Measurements from ENCODE around the gene CXCL9.

CXCL9 gene

DNA sequence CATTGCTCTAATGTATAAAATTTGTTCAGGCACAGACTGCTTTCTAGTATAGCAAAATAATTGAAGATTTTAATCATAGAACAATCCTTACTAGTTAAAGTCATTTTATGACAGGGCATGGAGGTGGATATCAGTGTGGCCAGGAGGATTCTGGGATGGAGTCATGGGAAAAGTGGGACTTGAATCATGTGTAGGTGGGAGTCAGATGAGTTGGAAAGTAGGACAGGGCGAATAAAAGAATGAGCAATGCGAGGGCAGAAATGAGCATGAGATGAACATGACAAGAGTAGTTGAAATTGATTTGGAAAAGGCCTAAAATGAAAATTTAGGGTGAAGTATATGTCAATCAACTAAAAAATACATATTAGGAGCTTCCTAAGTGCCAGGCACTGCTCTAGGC lies 9.4 kb downstream of the CXCL9 start:
- no peak for DNase-seq (ENCODE audit: low spot score)
- TF ChIP-seq, protein P1, sequence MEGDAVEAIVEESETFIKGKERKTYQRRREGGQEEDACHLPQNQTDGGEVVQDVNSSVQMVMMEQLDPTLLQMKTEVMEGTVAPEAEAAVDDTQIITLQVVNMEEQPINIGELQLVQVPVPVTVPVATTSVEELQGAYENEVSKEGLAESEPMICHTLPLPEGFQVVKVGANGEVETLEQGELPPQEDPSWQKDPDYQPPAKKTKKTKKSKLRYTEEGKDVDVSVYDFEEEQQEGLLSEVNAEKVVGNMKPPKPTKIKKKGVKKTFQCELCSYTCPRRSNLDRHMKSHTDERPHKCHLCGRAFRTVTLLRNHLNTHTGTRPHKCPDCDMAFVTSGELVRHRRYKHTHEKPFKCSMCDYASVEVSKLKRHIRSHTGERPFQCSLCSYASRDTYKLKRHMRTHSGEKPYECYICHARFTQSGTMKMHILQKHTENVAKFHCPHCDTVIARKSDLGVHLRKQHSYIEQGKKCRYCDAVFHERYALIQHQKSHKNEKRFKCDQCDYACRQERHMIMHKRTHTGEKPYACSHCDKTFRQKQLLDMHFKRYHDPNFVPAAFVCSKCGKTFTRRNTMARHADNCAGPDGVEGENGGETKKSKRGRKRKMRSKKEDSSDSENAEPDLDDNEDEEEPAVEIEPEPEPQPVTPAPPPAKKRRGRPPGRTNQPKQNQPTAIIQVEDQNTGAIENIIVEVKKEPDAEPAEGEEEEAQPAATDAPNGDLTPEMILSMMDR (IDR thresholded peaks at IDR 0.05; ENCODE audit: extremely low read depth, missing control alignments) = no peak

- no peak for DNase-seq (ENCODE audit: low spot score)
- TF ChIP-seq, protein P1 (IDR thresholded peaks at IDR 0.05; ENCODE audit: extremely low read depth, missing control alignments) = no peak
These were observed 10.2 kb downstream of the CXCL9 start for GRCh38 chr4:75997081-75997480.

- peak; percentile 48 for DNase-seq (ENCODE audit: low spot score)
These were observed 11.6 kb downstream of the CXCL9 start for GRCh38 chr4:75995727-75996126.

DNA sequence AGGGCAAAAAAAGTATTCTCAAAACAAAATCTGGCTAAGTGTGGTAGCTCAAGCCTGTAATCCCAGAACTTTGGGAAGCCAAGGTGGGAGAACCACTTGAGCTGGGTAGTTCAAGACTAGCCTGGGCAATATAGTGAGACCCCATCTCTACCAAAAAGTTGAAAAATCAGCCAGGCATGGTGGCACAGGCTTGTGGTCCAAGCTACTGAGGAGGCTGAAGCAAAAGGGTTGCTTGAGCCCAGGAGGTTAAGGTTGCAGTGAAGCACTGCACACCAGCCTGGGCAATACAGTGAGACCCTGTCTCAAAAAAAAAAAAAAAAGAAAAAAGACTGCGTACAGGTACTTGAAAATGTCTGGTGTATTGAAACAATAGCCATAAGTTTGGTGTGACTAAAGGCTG lies 14.8 kb downstream of the CXCL9 start:
- TF ChIP-seq, protein P1 (IDR thresholded peaks at IDR 0.05; ENCODE audit: extremely low read depth, missing control alignments) = no peak

More at GRCh38 chr4:75995727-75996126, 11.6 kb downstream of the CXCL9 start:
- TF ChIP-seq, protein P1 (IDR thresholded peaks at IDR 0.05; ENCODE audit: extremely low read depth, missing control alignments) = peak; percentile 9

GRCh38 chr4:75989846-75990528 lies 17.3 kb downstream of the CXCL9 start:
- TF ChIP-seq, protein P1 (IDR thresholded peaks at IDR 0.05; ENCODE audit: extremely low read depth, missing control alignments) = no peak
- DNase-seq (ENCODE audit: low spot score) = no peak

More for the DNA sequence above, 14.8 kb downstream of the CXCL9 start:
- no peak for DNase-seq (ENCODE audit: low spot score)

GRCh38 chr4:75985116-75985515 lies 22.2 kb downstream of the CXCL9 start:
- DNase-seq (ENCODE audit: low spot score) = no peak
- TF ChIP-seq, protein P1 (IDR thresholded peaks at IDR 0.05; ENCODE audit: extremely low read depth, missing control alignments) = no peak

- TF ChIP-seq, protein P1 (IDR thresholded peaks at IDR 0.05; ENCODE audit: extremely low read depth, missing control alignments) = no peak
- no peak for DNase-seq (ENCODE audit: low spot score)
These were observed 26.7 kb downstream of the CXCL9 start for GRCh38 chr4:75980576-75980975.

All from GM20000 (cell line).